Naive thymus-derived CD4-positive, alpha-beta T cell (primary cell): ENCODE data around the gene PVRIG. TPM values are rescaled to one million over a fixed set of nuclear protein-coding genes. Genes with fewer than 3 reads are reported as not detected.
"Not testable (repeated sequence)": the region's sequence is repeated elsewhere in the genome, so short reads cannot be mapped to it uniquely, and the experiment has no call there.

Experiments
- ATAC-seq: fragments of 150-1000 bp; cut with Tn5 transposase; 2 replicates; pipeline ENCODE4 v1.10.0; 2021; ENCODE audit warnings: mild to moderate bottlenecking, moderate library complexity
- CTCF ChIA-PET: fragments of 350-600 bp; sonication (Branson Sonifier 250); formaldehyde crosslinking; loops from one replicate; lab custom pipeline; 2021; ENCODE audit warnings: antibody characterized with exemption; lab: Charles Lee
- POLR2A ChIA-PET: fragments of 350-600 bp; sonication (Branson Sonifier 250); formaldehyde crosslinking; loops from one replicate; lab custom pipeline; 2021; ENCODE audit warnings: antibody characterized with exemption, inconsistent platforms; lab: Charles Lee
- DNase-seq, 9 donors: peaks; one replicate each; pipeline versions ENCODE4 v3.0.0 to v3.0.0-alpha.2; 2020 to 2022; ENCODE audit warnings: mixed read lengths in 1 of 9
- H3K27ac ChIP-seq: one replicate; pipeline ENCODE4 v1.7.0; 2013; ENCODE audit warnings: mild to moderate bottlenecking, low read depth, low read length, moderate library complexity
- H3K27me3 ChIP-seq, 2 donors: one replicate each; pipeline ENCODE4 v1.7.0; 2013; ENCODE audit warnings: low read length in 2 of 2, mild to moderate bottlenecking in 2 of 2, moderate library complexity in 2 of 2; ENCODE audit not compliant: control insufficient read depth in 2 of 2, insufficient read depth in 2 of 2
- H3K36me3 ChIP-seq, 3 experiments: 1 replicate in 2 of 3; 2 replicates in 1 of 3; pipeline ENCODE4 v1.7.0; 2013; ENCODE audit warnings: low read length in 3 of 3, mild to moderate bottlenecking in 3 of 3, moderate library complexity in 1 of 3; ENCODE audit not compliant: insufficient read depth in 3 of 3, control insufficient read depth in 2 of 3
- H3K4me1 ChIP-seq, 2 donors: one replicate each; pipeline ENCODE4 v1.7.0; 2013; ENCODE audit warnings: low read length in 2 of 2, mild to moderate bottlenecking in 2 of 2, moderate library complexity in 1 of 2; ENCODE audit not compliant: control insufficient read depth in 2 of 2, insufficient read depth in 2 of 2
- H3K4me3 ChIP-seq: 2 replicates; pipeline ENCODE4 v1.7.0; 2013; ENCODE audit warnings: mild to moderate bottlenecking, low read length
- H3K9me3 ChIP-seq, 3 experiments: 1 replicate in 2 of 3; 2 replicates in 1 of 3; pipeline ENCODE4 v1.7.0; 2013; ENCODE audit warnings: low read length in 3 of 3; ENCODE audit not compliant: control insufficient read depth in 2 of 3
- H3K27ac Mint-ChIP-seq, 9 donors: one replicate each; pipeline ENCODE4 v1.8.0; 2020 to 2022; ENCODE audit warnings: mixed read lengths in 9 of 9, mild to moderate bottlenecking in 8 of 9, moderate library complexity in 5 of 9, inconsistent platforms in 2 of 9
- H3K27me3 Mint-ChIP-seq, 5 donors: one replicate each; pipeline ENCODE4 v1.8.0; 2021 to 2022; ENCODE audit warnings: mixed read lengths in 5 of 5, mild to moderate bottlenecking in 1 of 5
- H3K36me3 Mint-ChIP-seq, 5 donors: one replicate each; pipeline ENCODE4 v1.8.0; 2020 to 2022; ENCODE audit warnings: mixed read lengths in 5 of 5, mild to moderate bottlenecking in 3 of 5, inconsistent platforms in 1 of 5
- H3K4me1 Mint-ChIP-seq, 7 donors: one replicate each; pipeline ENCODE4 v1.8.0; 2020 to 2022; ENCODE audit warnings: mixed read lengths in 7 of 7, mild to moderate bottlenecking in 3 of 7, inconsistent platforms in 1 of 7
- H3K4me3 Mint-ChIP-seq, 10 donors: one replicate each; pipeline ENCODE4 v1.8.0; 2020 to 2022; ENCODE audit warnings: mild to moderate bottlenecking in 10 of 10, mixed read lengths in 10 of 10, moderate library complexity in 6 of 10, inconsistent platforms in 2 of 10
- H3K9me3 Mint-ChIP-seq, 11 donors: one replicate each; pipeline ENCODE4 v1.8.0; 2020 to 2022; ENCODE audit warnings: mixed read lengths in 11 of 11, mild to moderate bottlenecking in 4 of 11, inconsistent platforms in 1 of 11, moderate library complexity in 1 of 11
- intact Hi-C, 2 donors: fragments of 100-400 bp; cut with micrococcal nuclease; formaldehyde crosslinking; loops; one replicate each; pipeline ENCODE4 v1.15.1; 2023
- polyA plus RNA-seq, 2 donors: library from polyadenylated mRNA; unstranded; fragments of 300-500 nt; fragmentation: Illumina TruSeq; gene quantifications; one replicate each; pipeline ENCODE4 v1.2.3, GENCODE V29; 2021
- total RNA-seq, 6 experiments: library from RNA in 5 of 6; stranded (reverse) in 5 of 6; gene quantifications; 1 replicate in 5 of 6; 2 replicates in 1 of 6; pipeline ENCODE4 v1.2.3 and lab custom pipeline; 2021 to 2026

PVRIG gene
- total and polyA plus RNA-seq, 7 experiments from 2014 or later = 32.1 to 88.7 (median 69.5) TPM

GRCh38 chr7:100269306-100270045, 49.7 kb downstream of the PVRIG start:
- intact Hi-C loops = loop anchor here (5.0 kb wide), 3 partner anchors 32 to 122 kb away; partner anchors contain the start of gene LAMTOR4 (in 1 of the 2)

GRCh38 chr7:100270046-100270918, 50.5 kb downstream of the PVRIG start:
- intact Hi-C loops = loop anchor here (5.0 kb wide), 3 partner anchors 33 to 123 kb away; partner anchors contain the start of gene LAMTOR4 (in 1 of the 2)
- ATAC-seq, H3K27me3 ChIP-seq, H3K4me1 ChIP-seq, H3K4me3 ChIP-seq, H3K36me3 Mint-ChIP-seq, H3K27ac ChIP-seq, H3K9me3 Mint-ChIP-seq, H3K27me3 Mint-ChIP-seq, POLR2A ChIA-PET, H3K36me3 ChIP-seq, H3K9me3 ChIP-seq, DNase-seq: not testable (repeated sequence)
- Mint-ChIP-seq H3K4me3 (peak overlapping the region; percentile 76 to 92 (median 85)), H3K4me1 (peaks cover 12 to 26% (median 18%) of the 10 kb centered on the region in 7 donors), H3K27ac (peak overlapping the region in 7 of 9 donors; percentile 34 to 82 (median 71))
- CTCF ChIA-PET = interaction anchor here (0.6 kb wide), 1 partner anchor 46 kb away, joined by 4 read pairs; no protein-coding TSS in a partner anchor

More at GRCh38 chr7:100269306-100270045, 49.7 kb downstream of the PVRIG start:
- ATAC-seq, CTCF ChIA-PET, H3K27ac ChIP-seq, H3K27ac Mint-ChIP-seq, H3K9me3 ChIP-seq, H3K4me3 ChIP-seq, H3K27me3 ChIP-seq, H3K36me3 Mint-ChIP-seq, H3K9me3 Mint-ChIP-seq, H3K27me3 Mint-ChIP-seq, DNase-seq, H3K4me1 ChIP-seq, H3K36me3 ChIP-seq: not testable (repeated sequence)
- POLR2A ChIA-PET = interaction anchor here (0.7 kb wide), 1 partner anchor 20 kb away, joined by 5 read pairs; no protein-coding TSS in a partner anchor
- Mint-ChIP-seq H3K4me3 (peak overlapping the region in 5 of 10 donors; percentile 19 to 53 (median 32)), H3K4me1 (peaks cover 7 to 22% (median 16%) of the 10 kb centered on the region in 7 donors)

Other genes with a start within 250 kb of the PVRIG start
- gene AZGP1, start 243.9 kb upstream of the PVRIG start, total RNA-seq = not detected
- gene AZGP1, start 243.9 kb upstream of the PVRIG start, polyA plus RNA-seq = not detected
- gene ZKSCAN1, start 204.4 kb upstream of the PVRIG start, total RNA-seq = 100 to 1,000 TPM in 2 of 5 experiments, 10 to 100 TPM in 3; 54.0 to 103 (median 70.1) TPM
- gene ZKSCAN1, start 204.4 kb upstream of the PVRIG start, polyA plus RNA-seq = 10 to 100 TPM; 47.0 to 55.5 TPM
- gene ZSCAN21, start 170.2 kb upstream of the PVRIG start, total RNA-seq = 10 to 100 TPM in 1 of 5 experiments, 1 to 10 TPM in 4; 3.9 to 10.1 (median 6.2) TPM
- gene ZSCAN21, start 170.2 kb upstream of the PVRIG start, polyA plus RNA-seq = 10 to 100 TPM in 1 of 2 donors, 1 to 10 TPM in 1; 6.8 to 13.4 TPM
- 10 to 100 TPM; 29.1 to 48.0 (median 35.0) TPM for gene ZNF3, start 138.2 kb upstream of the PVRIG start, total RNA-seq
- 10 to 100 TPM; 20.3 to 37.6 TPM for gene ZNF3, start 138.2 kb upstream of the PVRIG start, polyA plus RNA-seq
- 100 to 1,000 TPM in 1 of 5 experiments, 10 to 100 TPM in 4; 65.7 to 103 (median 80.1) TPM for gene COPS6, start 131.0 kb upstream of the PVRIG start, total RNA-seq
- gene COPS6, start 131.0 kb upstream of the PVRIG start, polyA plus RNA-seq = 100 to 1,000 TPM; 110 to 122 TPM
- gene MCM7, start 118.6 kb upstream of the PVRIG start, total RNA-seq = 100 to 1,000 TPM in 4 of 5 experiments, 10 to 100 TPM in 1; 80.3 to 263 (median 168) TPM
- gene MCM7, start 118.6 kb upstream of the PVRIG start, polyA plus RNA-seq = 10 to 100 TPM; 29.5 to 49.9 TPM
- gene AP4M1, start 118.3 kb upstream of the PVRIG start, total RNA-seq = 10 to 100 TPM in 3 of 5 experiments, 1 to 10 TPM in 2; 7.5 to 13.8 (median 11.0) TPM
- 1 to 10 TPM; 2.6 to 5.1 TPM for gene AP4M1, start 118.3 kb upstream of the PVRIG start, polyA plus RNA-seq
- gene TAF6, start 100.6 kb upstream of the PVRIG start, total RNA-seq = 10 to 100 TPM; 39.5 to 68.1 (median 55.0) TPM
- 10 to 100 TPM; 30.8 to 45.0 TPM for gene TAF6, start 100.6 kb upstream of the PVRIG start, polyA plus RNA-seq
- 10 to 100 TPM; 22.1 to 68.2 (median 40.3) TPM for gene CNPY4, start 100.3 kb upstream of the PVRIG start, total RNA-seq
- 10 to 100 TPM; 21.5 to 22.3 TPM for gene CNPY4, start 100.3 kb upstream of the PVRIG start, polyA plus RNA-seq
- gene MBLAC1, start 93.0 kb upstream of the PVRIG start, total RNA-seq = 1 to 10 TPM; 4.5 to 6.3 (median 5.8) TPM
- 1 to 10 TPM; 1.5 to 2.3 TPM for gene MBLAC1, start 93.0 kb upstream of the PVRIG start, polyA plus RNA-seq
- 100 to 1,000 TPM; 132 to 200 (median 173) TPM for gene LAMTOR4, start 71.0 kb upstream of the PVRIG start, total RNA-seq
- gene LAMTOR4, start 71.0 kb upstream of the PVRIG start, polyA plus RNA-seq = 100 to 1,000 TPM; 550 to 555 TPM
- 100 to 1,000 TPM in 1 of 5 experiments, 10 to 100 TPM in 4; 51.8 to 102 (median 70.2) TPM for gene TRAPPC14, start 61.2 kb upstream of the PVRIG start, total RNA-seq
- 1 to 10 TPM; 3.2 to 5.9 TPM for gene TRAPPC14, start 61.2 kb upstream of the PVRIG start, polyA plus RNA-seq
- gene GAL3ST4, start 51.3 kb upstream of the PVRIG start, total RNA-seq = 10 to 100 TPM in 4 of 5 experiments, 1 to 10 TPM in 1; 4.7 to 26.8 (median 16.7) TPM
- gene GAL3ST4, start 51.3 kb upstream of the PVRIG start, polyA plus RNA-seq = 10 to 100 TPM in 1 of 2 donors, 1 to 10 TPM in 1; 7.4 to 10.8 TPM
- gene GPC2, start 42.6 kb upstream of the PVRIG start, total RNA-seq = 10 to 100 TPM in 4 of 5 experiments, 1 to 10 TPM in 1; 8.1 to 30.6 (median 18.2) TPM
- gene GPC2, start 42.6 kb upstream of the PVRIG start, polyA plus RNA-seq = under 1 TPM; 0.64 to 0.87 TPM
- 10 to 100 TPM in 1 of 5 experiments, 1 to 10 TPM in 4; 5.5 to 24.6 (median 9.5) TPM for gene STAG3, start 42.0 kb upstream of the PVRIG start, total RNA-seq
- 1 to 10 TPM; 2.4 to 6.5 TPM for gene STAG3, start 42.0 kb upstream of the PVRIG start, polyA plus RNA-seq
- not detected for gene SPDYE3, start 87.8 kb downstream of the PVRIG start, total RNA-seq
- gene SPDYE3, start 87.8 kb downstream of the PVRIG start, polyA plus RNA-seq = 1 to 10 TPM; 8.5 to 8.7 TPM
- 100 to 1,000 TPM in 4 of 5 experiments, 10 to 100 TPM in 1; 79.1 to 137 (median 120) TPM for gene PILRB, start 138.2 kb downstream of the PVRIG start, total RNA-seq
- 10 to 100 TPM in 1 of 2 donors, 1 to 10 TPM in 1; 1.1 to 11.1 TPM for gene PILRB, start 138.2 kb downstream of the PVRIG start, polyA plus RNA-seq
- 100 to 1,000 TPM in 1 of 5 experiments, 10 to 100 TPM in 4; 13.0 to 118 (median 14.3) TPM for gene PILRA, start 153.5 kb downstream of the PVRIG start, total RNA-seq
- 1 to 10 TPM in 1 of 2 donors, under 1 TPM in 1; 0.40 to 1.1 TPM for gene PILRA, start 153.5 kb downstream of the PVRIG start, polyA plus RNA-seq
- gene ZCWPW1, start 208.8 kb downstream of the PVRIG start, total RNA-seq = 10 to 100 TPM in 3 of 5 experiments, 1 to 10 TPM in 2; 4.1 to 18.6 (median 10.3) TPM
- 1 to 10 TPM; 5.6 to 5.9 TPM for gene ZCWPW1, start 208.8 kb downstream of the PVRIG start, polyA plus RNA-seq
- gene MEPCE, start 209.9 kb downstream of the PVRIG start, total RNA-seq = 10 to 100 TPM; 47.9 to 68.2 (median 65.1) TPM
- gene MEPCE, start 209.9 kb downstream of the PVRIG start, polyA plus RNA-seq = 10 to 100 TPM; 12.2 to 20.5 TPM
- 10 to 100 TPM; 33.5 to 80.0 (median 65.7) TPM for gene PPP1R35, start 216.5 kb downstream of the PVRIG start, total RNA-seq
- 10 to 100 TPM; 25.1 to 52.7 TPM for gene PPP1R35, start 216.5 kb downstream of the PVRIG start, polyA plus RNA-seq
- 1 to 10 TPM; 1.6 to 7.8 (median 2.2) TPM for gene SPACDR, start 244.3 kb downstream of the PVRIG start, total RNA-seq
- under 1 TPM in 1 of 2 donors, not detected in 1; 0.85 TPM for gene SPACDR, start 244.3 kb downstream of the PVRIG start, polyA plus RNA-seq